NCI-H2227 treated with DMSO at 0.1 percent for 48 hours (cell line): Measurements from ENCODE around the gene LRP5.
"Not testable (repeated sequence)": the region's sequence is repeated elsewhere in the genome, so short reads cannot be mapped to it uniquely, and the experiment has no call there.

Experiments used
- DNase-seq: peaks from one replicate; lab custom pipeline; 2025; lab: John Stamatoyannopoulos, UW

LRP5 gene

GRCh38 chr11:68392822-68393221 lies 80.4 kb downstream of the LRP5 start:
- DNase-seq: no peak

DNA sequence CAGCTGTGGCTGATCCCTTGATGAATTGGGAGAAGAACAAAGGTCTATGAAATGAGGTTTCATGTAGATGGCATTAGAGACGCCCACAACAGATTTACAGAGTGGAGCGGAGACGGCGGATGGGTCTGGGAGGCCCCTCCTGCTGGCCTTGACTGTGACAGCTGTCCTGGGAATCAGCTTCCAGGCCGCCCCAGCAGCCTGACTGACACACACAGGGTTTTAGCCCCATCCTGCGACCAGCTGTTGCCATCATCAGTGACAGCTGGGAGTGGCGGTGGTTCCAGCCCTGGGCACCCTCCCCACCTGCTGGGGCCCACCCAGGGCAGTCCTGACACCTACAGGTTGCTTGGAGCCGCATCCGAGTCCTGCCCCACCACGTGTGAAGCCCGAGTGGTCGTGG lies 84.1 kb downstream of the LRP5 start:
- no peak for DNase-seq

DNA sequence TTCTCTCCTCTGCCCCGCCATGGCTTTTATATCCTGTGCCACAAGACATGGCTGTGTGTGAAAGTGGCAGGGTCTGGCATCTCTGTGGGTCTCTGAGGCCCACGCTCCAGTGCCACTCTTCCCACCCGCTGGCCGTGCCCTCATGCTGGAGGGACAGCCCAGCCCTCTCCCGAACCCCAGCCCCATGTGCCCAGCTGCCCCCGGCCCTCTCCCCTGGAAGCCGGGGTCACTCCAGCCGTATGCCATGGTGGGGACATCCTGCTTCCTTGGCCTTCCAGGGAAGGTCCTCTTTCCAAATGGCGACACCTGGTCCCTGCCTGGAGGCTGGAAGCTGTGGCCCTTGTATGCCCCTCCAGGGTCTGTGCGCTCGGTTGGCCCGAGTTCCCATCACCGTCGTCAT lies 84.9 kb downstream of the LRP5 start:
- no peak for DNase-seq

DNA sequence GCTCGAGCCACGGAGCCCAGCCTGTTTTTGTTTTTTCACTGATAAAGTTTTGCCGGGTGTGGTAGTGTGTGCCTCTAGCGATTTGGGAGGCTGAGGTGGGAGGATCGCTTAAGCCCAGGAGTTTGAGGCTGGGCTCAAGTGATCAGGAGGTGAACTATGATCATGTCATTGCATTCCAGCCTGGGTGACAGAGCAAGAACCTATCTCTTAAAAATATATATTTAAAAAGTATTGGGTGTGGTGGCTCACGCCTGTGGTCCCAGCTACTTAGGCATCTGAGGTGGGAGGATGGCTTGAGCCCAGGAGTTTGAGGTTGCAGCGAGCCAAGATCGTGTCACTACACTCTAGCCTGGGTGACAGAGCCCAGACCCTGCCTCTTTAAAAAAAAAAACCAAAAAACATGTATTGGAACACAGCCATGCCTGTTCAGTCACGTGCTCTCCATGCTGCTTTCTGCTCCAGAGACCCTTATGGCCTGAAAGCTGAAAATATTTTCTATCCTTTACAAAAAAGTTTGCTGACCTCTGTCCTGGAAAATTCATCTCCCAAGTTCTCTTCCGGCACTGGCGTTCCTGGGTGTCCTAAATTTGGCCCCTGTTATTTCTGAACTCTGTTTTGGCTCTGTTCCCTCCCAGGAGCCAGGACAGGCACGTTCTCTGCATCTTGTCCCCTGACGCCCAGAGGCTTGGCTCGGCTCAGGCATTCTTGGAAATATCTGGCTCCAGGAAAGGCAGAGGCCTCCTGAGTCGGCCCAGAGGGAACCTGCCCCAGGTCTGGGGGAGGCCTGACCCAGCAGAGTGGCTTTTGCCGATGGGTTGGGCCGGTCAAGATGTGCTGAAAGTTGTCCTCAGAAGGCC lies 86.8 kb downstream of the LRP5 start:
- no peak for DNase-seq

GRCh38 chr11:68399916-68400315 lies 87.5 kb downstream of the LRP5 start:
- no peak for DNase-seq

DNA sequence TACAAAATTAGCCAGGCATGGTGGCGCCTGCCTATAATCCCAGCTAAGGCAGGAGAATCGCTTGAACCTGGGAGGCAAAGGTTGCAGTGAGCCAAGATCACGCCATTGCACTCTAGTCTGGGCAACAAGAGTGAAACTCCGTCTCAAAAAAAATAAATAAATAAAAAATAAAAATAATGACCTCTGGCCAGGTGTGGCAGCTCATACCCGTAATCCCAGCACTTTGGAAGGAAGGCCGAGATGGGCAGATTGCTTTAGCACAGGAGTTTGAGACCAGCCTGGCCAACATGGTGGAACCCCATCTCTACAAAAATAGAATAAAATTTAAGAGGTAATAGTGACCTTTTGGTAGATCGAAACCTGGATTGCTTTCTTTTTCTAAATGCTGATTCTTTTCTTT lies 88.2 kb downstream of the LRP5 start:
- not testable (repeated sequence) for DNase-seq

DNA sequence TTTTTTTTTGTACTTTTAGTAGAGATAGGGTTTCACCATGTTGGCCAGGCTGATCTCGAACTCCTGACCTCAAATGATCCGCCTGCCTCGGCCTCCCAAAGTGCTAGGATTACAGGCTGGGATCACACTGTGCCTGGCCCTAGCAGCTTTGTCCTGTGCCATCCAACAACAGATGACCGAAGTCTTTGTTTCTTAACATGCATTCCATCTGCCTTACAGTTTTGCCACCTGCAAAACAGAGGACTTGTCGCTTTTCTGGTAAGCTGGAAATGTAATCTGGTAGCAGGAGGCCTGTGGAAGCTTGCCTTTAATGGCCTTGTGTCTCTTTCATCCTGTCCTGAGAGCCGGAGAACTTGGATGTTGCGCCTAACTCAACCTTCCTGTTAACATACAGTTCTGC lies 89.5 kb downstream of the LRP5 start:
- no peak for DNase-seq

- no peak for DNase-seq
Observed at GRCh38 chr11:68402355-68403031, 90.1 kb downstream of the LRP5 start.

- DNase-seq: no peak
Observed at GRCh38 chr11:68403424-68403823, 91.0 kb downstream of the LRP5 start.

GRCh38 chr11:68403831-68404230 lies 91.4 kb downstream of the LRP5 start:
- DNase-seq: no peak

DNA sequence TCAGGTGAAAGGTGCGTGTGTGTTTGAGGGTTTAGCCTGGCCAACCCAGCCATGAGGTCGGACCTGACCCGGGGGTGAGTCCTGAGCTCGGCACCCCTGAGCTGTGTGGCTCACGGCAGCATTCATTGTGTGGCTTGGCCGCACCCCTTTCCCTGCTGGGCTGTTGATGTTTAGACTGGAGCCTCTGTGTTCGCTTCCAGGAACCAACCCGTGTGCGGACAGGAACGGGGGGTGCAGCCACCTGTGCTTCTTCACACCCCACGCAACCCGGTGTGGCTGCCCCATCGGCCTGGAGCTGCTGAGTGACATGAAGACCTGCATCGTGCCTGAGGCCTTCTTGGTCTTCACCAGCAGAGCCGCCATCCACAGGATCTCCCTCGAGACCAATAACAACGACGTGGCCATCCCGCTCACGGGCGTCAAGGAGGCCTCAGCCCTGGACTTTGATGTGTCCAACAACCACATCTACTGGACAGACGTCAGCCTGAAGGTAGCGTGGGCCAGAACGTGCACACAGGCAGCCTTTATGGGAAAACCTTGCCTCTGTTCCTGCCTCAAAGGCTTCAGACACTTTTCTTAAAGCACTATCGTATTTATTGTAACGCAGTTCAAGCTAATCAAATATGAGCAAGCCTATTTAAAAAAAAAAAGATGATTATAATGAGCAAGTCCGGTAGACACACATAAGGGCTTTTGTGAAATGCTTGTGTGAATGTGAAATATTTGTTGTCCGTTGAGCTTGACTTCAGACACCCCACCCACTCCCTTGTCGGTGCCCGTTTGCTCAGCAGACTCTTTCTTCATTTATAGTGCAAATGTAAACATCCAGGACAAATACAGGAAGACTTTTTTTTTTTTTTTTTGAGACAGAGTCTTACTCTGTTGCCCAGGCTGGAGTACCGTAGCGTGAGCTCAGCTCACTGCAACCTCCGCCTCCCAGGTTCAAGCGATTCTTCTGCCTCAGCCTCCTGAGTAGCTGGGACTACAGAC lies 94.2 kb downstream of the LRP5 start:
- no peak for DNase-seq

DNA sequence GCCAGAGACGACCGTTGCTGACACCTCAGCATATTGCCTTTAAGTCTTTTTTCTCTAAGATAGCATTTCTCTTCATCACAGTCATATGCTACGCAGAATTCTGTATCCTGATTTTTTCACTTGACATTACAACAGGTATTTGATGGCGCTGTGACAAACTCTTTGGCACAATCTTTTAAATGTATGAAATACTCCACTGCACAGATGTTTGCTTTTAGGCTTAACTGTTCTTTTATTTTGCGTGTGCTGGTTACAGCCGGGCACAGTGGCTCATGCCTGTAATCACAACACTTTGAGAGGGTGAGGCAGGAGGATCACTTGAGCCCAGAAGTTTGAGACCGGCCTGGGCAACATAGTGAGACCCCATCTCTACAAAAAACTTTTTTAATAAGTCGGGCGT lies 96.1 kb downstream of the LRP5 start:
- no peak for DNase-seq

DNA sequence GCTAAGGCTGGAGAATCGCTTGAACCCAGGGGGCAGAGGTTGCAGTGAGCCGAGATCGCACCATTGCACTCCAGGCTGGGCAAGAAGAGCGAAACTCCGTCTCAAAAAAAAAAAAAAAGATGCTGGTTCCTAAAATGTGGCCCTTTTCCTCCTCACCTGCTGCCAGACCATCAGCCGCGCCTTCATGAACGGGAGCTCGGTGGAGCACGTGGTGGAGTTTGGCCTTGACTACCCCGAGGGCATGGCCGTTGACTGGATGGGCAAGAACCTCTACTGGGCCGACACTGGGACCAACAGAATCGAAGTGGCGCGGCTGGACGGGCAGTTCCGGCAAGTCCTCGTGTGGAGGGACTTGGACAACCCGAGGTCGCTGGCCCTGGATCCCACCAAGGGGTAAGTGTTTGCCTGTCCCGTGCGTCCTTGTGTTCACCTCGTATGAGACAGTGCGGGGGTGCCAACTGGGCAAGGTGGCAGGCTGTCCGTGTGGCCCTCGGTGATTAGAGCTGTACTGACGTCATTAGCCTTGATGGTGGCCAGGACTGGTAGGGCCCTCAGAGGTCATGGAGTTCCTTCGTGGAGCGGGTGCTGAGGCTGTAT lies 97.5 kb downstream of the LRP5 start:
- DNase-seq: no peak

DNA sequence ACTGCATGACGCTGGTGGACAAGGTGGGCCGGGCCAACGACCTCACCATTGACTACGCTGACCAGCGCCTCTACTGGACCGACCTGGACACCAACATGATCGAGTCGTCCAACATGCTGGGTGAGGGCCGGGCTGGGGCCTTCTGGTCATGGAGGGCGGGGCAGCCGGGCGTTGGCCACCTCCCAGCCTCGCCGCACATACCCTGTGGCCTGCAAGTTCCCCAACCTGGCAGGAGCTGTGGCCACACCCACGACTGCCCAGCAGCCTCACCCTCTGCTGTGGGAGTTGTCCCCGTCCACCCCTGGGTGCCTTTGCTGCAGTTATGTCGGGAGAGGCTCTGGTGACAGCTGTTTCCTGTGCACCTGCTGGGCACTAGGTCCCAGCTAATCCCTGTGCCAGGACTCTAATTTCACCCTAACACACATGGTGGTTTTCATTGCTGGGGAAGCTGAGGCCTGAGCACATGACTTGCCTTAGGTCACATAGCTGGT lies 99.2 kb downstream of the LRP5 start:
- no peak for DNase-seq

GRCh38 chr11:68412593-68413475 lies 100.4 kb downstream of the LRP5 start:
- no peak for DNase-seq

GRCh38 chr11:68413591-68413999 lies 101.2 kb downstream of the LRP5 start:
- DNase-seq: no peak

- no peak for DNase-seq
Observed at GRCh38 chr11:68414496-68415221, 102.3 kb downstream of the LRP5 start.

DNA sequence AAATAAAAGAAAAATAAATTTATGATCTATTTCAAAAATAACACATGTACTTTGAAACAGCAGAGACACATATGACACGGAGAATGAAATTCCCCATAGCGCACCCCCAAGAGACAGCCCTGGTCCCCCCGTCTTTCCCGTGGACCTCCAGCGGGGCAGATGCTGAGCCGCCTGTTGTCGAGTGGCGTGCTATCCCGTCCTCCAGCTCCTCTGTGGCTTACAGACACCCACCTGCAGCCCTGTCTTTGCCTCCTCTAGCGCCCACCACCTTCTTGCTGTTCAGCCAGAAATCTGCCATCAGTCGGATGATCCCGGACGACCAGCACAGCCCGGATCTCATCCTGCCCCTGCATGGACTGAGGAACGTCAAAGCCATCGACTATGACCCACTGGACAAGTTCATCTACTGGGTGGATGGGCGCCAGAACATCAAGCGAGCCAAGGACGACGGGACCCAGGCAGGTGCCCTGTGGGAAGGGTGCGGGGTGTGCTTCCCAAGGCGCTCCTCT lies 103.7 kb downstream of the LRP5 start:
- no peak for DNase-seq

DNA sequence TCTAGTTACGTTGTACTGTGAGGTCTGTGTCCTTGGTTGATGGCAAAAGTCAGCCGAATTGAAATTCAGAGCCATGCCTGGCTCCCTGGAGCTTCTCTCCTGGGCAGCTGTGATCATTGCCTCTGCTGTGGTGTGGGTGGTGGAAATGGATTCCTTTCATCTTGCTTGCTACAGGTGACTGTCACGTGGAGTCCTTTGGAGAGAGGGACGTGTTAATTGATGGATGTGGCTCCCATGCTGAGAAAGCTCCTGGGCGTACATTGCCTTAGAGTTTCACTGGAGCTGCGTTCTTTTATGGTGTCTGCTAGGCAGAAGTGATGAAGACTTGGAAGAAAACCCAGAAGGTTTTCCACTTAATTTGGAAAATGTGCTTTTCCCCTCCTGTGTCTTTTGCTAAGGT lies 106.3 kb downstream of the LRP5 start:
- DNase-seq: no peak

DNA sequence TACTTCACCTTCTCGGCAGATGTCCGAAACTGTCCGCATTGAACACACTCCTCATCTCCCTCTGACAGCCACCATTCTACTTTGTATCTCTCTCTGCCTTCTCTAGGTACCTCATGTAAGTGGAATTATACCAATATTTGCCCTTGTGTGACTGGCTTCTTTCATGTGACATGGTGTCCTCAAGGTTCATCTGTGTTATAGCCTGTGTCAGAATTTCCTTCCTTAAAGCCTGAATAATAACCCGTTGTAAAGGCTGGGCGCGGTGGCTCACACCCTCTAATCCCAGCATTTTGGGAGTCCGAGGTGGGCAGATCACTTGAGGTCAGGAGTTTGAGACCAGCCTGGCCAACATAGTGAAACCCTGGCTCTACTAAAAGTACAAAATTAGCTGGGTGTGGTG lies 107.8 kb downstream of the LRP5 start:
- DNase-seq: no peak
